Measurements from ENCODE around the gene CLPTM1. TPM values are rescaled to one million over a fixed set of nuclear protein-coding genes. Genes with fewer than 3 reads are reported as not detected.

Gene CLPTM1
- total and polyA plus RNA-seq, 2 of the 8 experiments (the other 6 are each of a cell fraction or from before 2014, with no cell fraction given), result 84.8 to 108 TPM

GRCh38 chr19:45003485-45003884 lies 48.3 kb downstream of the CLPTM1 start (continued):
- TF ChIP-seq CHD7 (IDR thresholded peaks at IDR 0.05; ENCODE audit: insufficient replicate concordance, low read length) (no peak), JUN (IDR thresholded peaks at IDR 0.05; ENCODE audit: low read depth, low read length) (no peak), POLR2AphosphoS5 (IDR thresholded peaks at IDR 0.05; ENCODE audit: low read depth, low read length) (no peak), ATF3 (IDR thresholded peaks at IDR 0.05; ENCODE audit: insufficient read depth, low read depth, low read length) (no peak), YY1 (IDR thresholded peaks at IDR 0.05; ENCODE audit: low read depth, low read length) (no peak), KDM1A (IDR thresholded peaks at IDR 0.05; ENCODE audit: borderline replicate concordance, low read length) (no peak), BCL11A (IDR thresholded peaks at IDR 0.05; ENCODE audit: low read depth in 2 of 2, low read length in 2 of 2) (no peak)
